SK-N-SH (cell line): Measurements from ENCODE around the gene TMOD4. TPM values are rescaled to one million over a fixed set of nuclear protein-coding genes. Genes with fewer than 3 reads are reported as not detected.

ENCODE experiments used
- CTCF ChIA-PET: fragments of 300-600, 350-600 bp; formaldehyde crosslinking; extraction: SDS; loops from one replicate; lab custom pipeline; 2021; lab: Yijun Ruan, JAX
- POLR2A ChIA-PET: fragments of 350-600 bp; sonication (Branson Sonifier 250); formaldehyde crosslinking; extraction: SDS; loops from one replicate; lab custom pipeline; 2020; ENCODE audit warnings: antibody characterized with exemption, inconsistent platforms; lab: Yijun Ruan, JAX
- DNase-seq: peaks from one replicate; pipeline ENCODE4 v3.0.0; 2012
- H2AFZ ChIP-seq: fragments of 200-600 bp; sonication (generic); 2 replicates; pipeline ENCODE4 v1.8.1; 2016; ENCODE audit warnings: antibody characterized with exemption, mild to moderate bottlenecking, low read depth
- H3F3A ChIP-seq: fragments of 200-600 bp; sonication (generic); replicated peaks from 2 replicates; pipeline ENCODE3; 2016; ENCODE audit warnings: antibody characterized with exemption, mild to moderate bottlenecking; ENCODE audit not compliant: insufficient read depth
- H3K27ac ChIP-seq, 2 experiments: fragments of 200-500 bp in 1 of 2; fragments of 200-600 bp in 1 of 2; sonication (Bioruptor generic) in 1 of 2; sonication (generic), shearing (Covaris generic) in 1 of 2; 2 replicates each; pipeline versions ENCODE4 v1.5.1 to v1.6.1; 2014 to 2016; ENCODE audit warnings: low read depth in 2 of 2, inconsistent platforms in 1 of 2, low read length in 1 of 2, mild to moderate bottlenecking in 1 of 2, mixed read lengths in 1 of 2
- H3K27me3 ChIP-seq: fragments of 200-600 bp; sonication (generic), shearing (Covaris generic); 2 replicates; pipeline ENCODE4 v1.6.1; 2016; ENCODE audit warnings: mixed run types; ENCODE audit not compliant: insufficient read depth
- H3K36me3 ChIP-seq, 2 experiments: fragments of 200-500 bp in 1 of 2; fragments of 200-600 bp in 1 of 2; sonication (Bioruptor generic) in 1 of 2; sonication (generic) in 1 of 2; replicated peaks in 1 of 2; 2 replicates each; pipeline versions ENCODE3 to v1.5.1; 2014 to 2016; ENCODE audit warnings: low read length in 1 of 2, mild to moderate bottlenecking in 1 of 2; ENCODE audit not compliant: insufficient read depth in 2 of 2, control insufficient read depth in 1 of 2
- H3K4me1 ChIP-seq, 2 experiments: fragments of 200-500 bp in 1 of 2; fragments of 200-600 bp in 1 of 2; sonication (Bioruptor generic) in 1 of 2; sonication (generic), shearing (Covaris generic) in 1 of 2; 2 replicates each; pipeline versions ENCODE4 v1.5.1 to v1.6.1; 2014 to 2016; ENCODE audit warnings: low read depth in 1 of 2, low read length in 1 of 2, mixed run types in 1 of 2; ENCODE audit not compliant: insufficient read depth in 2 of 2, control insufficient read depth in 1 of 2
- H3K4me2 ChIP-seq: fragments of 200-600 bp; sonication (generic), shearing (Covaris generic); 2 replicates; pipeline ENCODE4 v1.6.1; 2017; ENCODE audit warnings: mixed run types
- H3K4me3 ChIP-seq, 2 experiments: fragments of 200-500 bp in 1 of 2; fragments of 200-600 bp in 1 of 2; sonication (Bioruptor generic) in 1 of 2; sonication (generic), shearing (Covaris generic) in 1 of 2; 2 replicates each; pipeline versions ENCODE4 v1.5.1 to v1.8.1; 2014 to 2016; ENCODE audit warnings: low read depth in 2 of 2, inconsistent platforms in 1 of 2, low read length in 1 of 2, mild to moderate bottlenecking in 1 of 2, mixed read lengths in 1 of 2, moderate library complexity in 1 of 2
- H3K79me2 ChIP-seq: fragments of 200-600 bp; sonication (generic); 2 replicates; pipeline ENCODE4 v1.8.1; 2017; ENCODE audit warnings: mild to moderate bottlenecking; ENCODE audit not compliant: insufficient read depth
- H3K9ac ChIP-seq: fragments of 200-600 bp; sonication (generic); 2 replicates; pipeline ENCODE4 v1.6.1; 2017; ENCODE audit warnings: mixed run types
- H3K9me2 ChIP-seq: fragments of 200-600 bp; sonication (generic); 2 replicates; pipeline ENCODE4 v1.6.1; 2017; ENCODE audit warnings: mixed run types
- H3K9me3 ChIP-seq: fragments of 200-600 bp; sonication (generic); 2 replicates; pipeline ENCODE4 v1.6.1; 2017; ENCODE audit warnings: mixed run types, mild to moderate bottlenecking, moderate library complexity
- H4K20me1 ChIP-seq: fragments of 200-600 bp; sonication (generic); 2 replicates; pipeline ENCODE4 v1.6.1; 2017; ENCODE audit warnings: mild to moderate bottlenecking, mixed run types; ENCODE audit not compliant: insufficient read depth
- CTCF ChIP-seq: fragments of 200-600 bp; sonication (generic); IDR thresholded peaks from 2 replicates; pipeline ENCODE4 v1.6.1; 2017; ENCODE audit warnings: antibody characterized with exemption, mild to moderate bottlenecking, moderate library complexity
- ELF1 ChIP-seq: IDR thresholded peaks from 2 replicates; pipeline ENCODE4 v1.4.0; 2012
- FOXM1 ChIP-seq: IDR thresholded peaks from 2 replicates; pipeline ENCODE4 v1.4.0; 2012; ENCODE audit warnings: low read depth, mild to moderate bottlenecking
- GATA2 ChIP-seq: sonication (generic); formaldehyde crosslinking; IDR thresholded peaks from 2 replicates; pipeline ENCODE4 v1.5.0; 2020; ENCODE audit warnings: mild to moderate bottlenecking, missing genetic modification reagents
- MAX ChIP-seq: IDR thresholded peaks from 2 replicates; pipeline ENCODE4 v1.4.0; 2012; ENCODE audit warnings: low read depth
- MEF2A ChIP-seq: IDR thresholded peaks from 2 replicates; pipeline ENCODE4 v1.4.0; 2012; ENCODE audit warnings: low read depth, borderline replicate concordance
- NRF1 ChIP-seq: IDR thresholded peaks from 2 replicates; pipeline ENCODE4 v1.6.1; 2012; ENCODE audit warnings: low read depth, mild to moderate bottlenecking, low read length
- RAD21 ChIP-seq: IDR thresholded peaks from 2 replicates; pipeline ENCODE4 v1.6.1; 2012; ENCODE audit warnings: mild to moderate bottlenecking, low read length
- REST ChIP-seq: IDR thresholded peaks from 2 replicates; pipeline ENCODE4 v1.6.1; 2012; ENCODE audit warnings: mild to moderate bottlenecking, low read depth, low read length, moderate library complexity
- SMC3 ChIP-seq: IDR thresholded peaks from 2 replicates; pipeline ENCODE4 v1.6.1; 2012; ENCODE audit warnings: low read depth, low read length, improper control_type of control experiment
- TCF12 ChIP-seq: IDR thresholded peaks from 2 replicates; pipeline ENCODE4 v1.4.0; 2012
- ZBTB33 ChIP-seq: IDR thresholded peaks from 2 replicates; pipeline ENCODE4 v1.4.0; 2012; ENCODE audit warnings: low read depth, borderline replicate concordance
- WGBS: methylation state at CpG from one replicate; pipeline ENCODE4 v1.1.6; 2017; ENCODE audit warnings: low lambda C conversion rate; 5-methylcytosine and 5-hydroxymethylcytosine counted together
- polyA plus RNA-seq, 3 experiments: library from polyadenylated mRNA; depleted of rRNA; stranded (reverse); fragments of >200 nt; gene quantifications; 2 replicates each; pipeline ENCODE4 v1.2.3, GENCODE V29; 2012

The TMOD4 gene
- polyA plus RNA-seq, 1 of the 3 experiments (the other 2 are of a cell fraction) = 0.59 TPM

GRCh38 chr1:151142411-151143056 lies 33.2 kb downstream of the TMOD4 start:
- 68% methylated on average over 5 of the region's 5 CpGs for WGBS
- DNase-seq = peak; percentile 16
- H3K4me3 ChIP-seq = no peak overlapping the region
- H3K9me3 ChIP-seq = no peaks in the 10 kb centered on the region
- TF ChIP-seq MEF2A (no peak), ZBTB33 (no peak), CTCF (no peak), FOXM1 (no peak), GATA2 (CRISPR knock-in tag) (no peak), NRF1 (no peak), RAD21 (no peak), ELF1 (no peak), SMC3 (no peak), REST (no peak), TCF12 (no peak), MAX (no peak)
- no peak overlapping the region for H3K27ac ChIP-seq
- no peak overlapping the region for H3K9ac ChIP-seq
- H3F3A ChIP-seq = no peaks in the 10 kb centered on the region
- H3K27me3 ChIP-seq = no peaks in the 10 kb centered on the region
- ChIA-PET POLR2A (interaction anchor here (1.2 kb wide), 1 partner anchor 83 kb away, joined by 3 read pairs; the partner anchor contains the start of gene MLLT11), CTCF (interaction anchor here (0.8 to 6.8 kb wide), 5 partner anchors 13 to 118 kb away, joined by 3 to 40 read pairs (median 4); partner anchors contain the start of genes MLLT11 and TNFAIP8L2)
- H3K4me2 ChIP-seq = no peak overlapping the region
- H3K4me1 ChIP-seq = peaks cover 0 to 21% of the 10 kb centered on the region in 2 experiments; a peak in 1 of 4 replicates
- no peak overlapping the region for H2AFZ ChIP-seq
- no peaks in the 10 kb centered on the region for H3K9me2 ChIP-seq
- no peaks in the 10 kb centered on the region for H3K36me3 ChIP-seq
- H3K79me2 ChIP-seq = no peaks in the 10 kb centered on the region
- H4K20me1 ChIP-seq = no peaks in the 10 kb centered on the region
